GM23338 (cell line): Measurements from ENCODE around the gene ANKH. TPM values are rescaled to one million over a fixed set of nuclear protein-coding genes. Genes with fewer than 3 reads are reported as not detected.
"Not testable (repeated sequence)": the region's sequence is repeated elsewhere in the genome, so short reads cannot be mapped to it uniquely, and the experiment has no call there.

Experiments used
- ATAC-seq: fragments of 200-7000 bp; cut with Tn5 transposase; 3 replicates; pipeline ENCODE4 v1.9.1; 2020
- DNase-seq: peaks from one replicate; pipeline ENCODE4 v3.0.0-alpha.2; 2015; ENCODE audit warnings: low spot score
- H2AFZ ChIP-seq: fragments of 200-600 bp; sonication (generic); 2 replicates; pipeline ENCODE4 v1.8.0; 2016; ENCODE audit warnings: antibody characterized with exemption, mild to moderate bottlenecking, moderate library complexity
- H3F3A ChIP-seq: fragments of 200-600 bp; sonication (generic); replicated peaks from 2 replicates; pipeline ENCODE4 v1.8.0; 2017; ENCODE audit warnings: antibody characterized with exemption, mixed run types, low read depth
- H3K27ac ChIP-seq: fragments of 200-600 bp; sonication (generic); 2 replicates; pipeline ENCODE4 v1.6.1; 2016; ENCODE audit warnings: low read depth
- H3K27me3 ChIP-seq: fragments of 200-600 bp; sonication (generic); 2 replicates; pipeline ENCODE4 v1.8.0; 2016; ENCODE audit warnings: mild to moderate bottlenecking, mixed run types, moderate library complexity; ENCODE audit not compliant: insufficient read depth
- H3K36me3 ChIP-seq: fragments of 200-600 bp; sonication (generic); 2 replicates; pipeline ENCODE4 v1.8.0; 2016; ENCODE audit warnings: mild to moderate bottlenecking; ENCODE audit not compliant: insufficient read depth
- H3K4me1 ChIP-seq: fragments of 200-600 bp; sonication (generic); 2 replicates; pipeline ENCODE4 v1.8.0; 2016; ENCODE audit warnings: mild to moderate bottlenecking, moderate library complexity; ENCODE audit not compliant: insufficient read depth
- H3K4me2 ChIP-seq: fragments of 200-600 bp; sonication (generic); 2 replicates; pipeline ENCODE4 v1.7.1; 2017; ENCODE audit warnings: mixed run types
- H3K4me3 ChIP-seq: fragments of 200-600 bp; sonication (generic); 2 replicates; pipeline ENCODE4 v1.6.1; 2016; ENCODE audit warnings: mixed run types
- H3K79me2 ChIP-seq: fragments of 200-600 bp; sonication (generic); replicated peaks from 2 replicates; pipeline ENCODE4 v1.8.0; 2017; ENCODE audit warnings: mild to moderate bottlenecking; ENCODE audit not compliant: insufficient read depth
- H3K9me2 ChIP-seq: fragments of 200-600 bp; sonication (generic); 2 replicates; pipeline ENCODE4 v1.8.0; 2017; ENCODE audit not compliant: insufficient read depth
- H4K20me1 ChIP-seq: fragments of 200-600 bp; sonication (generic); replicated peaks from 2 replicates; pipeline ENCODE4 v1.8.0; 2017; ENCODE audit warnings: mild to moderate bottlenecking; ENCODE audit not compliant: insufficient read depth
- H3K27ac Mint-ChIP-seq: 2 replicates; pipeline ENCODE4 v1.8.0; 2020; ENCODE audit warnings: inconsistent platforms, mild to moderate bottlenecking, moderate library complexity, mixed read lengths
- H3K27me3 Mint-ChIP-seq: 3 replicates; pipeline ENCODE4 v1.8.0; 2022; ENCODE audit warnings: low read depth, mild to moderate bottlenecking, moderate library complexity, mixed read lengths, inconsistent platforms; ENCODE audit not compliant: insufficient read depth, poor library complexity
- H3K36me3 Mint-ChIP-seq: 3 replicates; pipeline ENCODE4 v1.8.0; 2021; ENCODE audit warnings: low read depth, mild to moderate bottlenecking, inconsistent platforms, moderate library complexity, mixed read lengths
- H3K4me1 Mint-ChIP-seq: 3 replicates; pipeline ENCODE4 v1.8.0; 2020; ENCODE audit warnings: mild to moderate bottlenecking, inconsistent platforms, mixed read lengths
- H3K4me3 Mint-ChIP-seq: 3 replicates; pipeline ENCODE4 v1.8.0; 2021; ENCODE audit warnings: moderate library complexity, mild to moderate bottlenecking, inconsistent platforms, mixed read lengths
- H3K9me3 Mint-ChIP-seq: 3 replicates; pipeline ENCODE4 v1.8.0; 2020; ENCODE audit warnings: moderate library complexity, mild to moderate bottlenecking, inconsistent platforms, mixed read lengths
- CREB1 ChIP-seq: fragments of 250-450 bp; sonication (Bioruptor Pico); IDR thresholded peaks from 2 replicates; pipeline ENCODE4 v1.5.0; 2020; ENCODE audit warnings: low read depth, mild to moderate bottlenecking, moderate library complexity
- ETS1 ChIP-seq: IDR thresholded peaks from 2 replicates; pipeline ENCODE4 v1.6.1; 2016; ENCODE audit warnings: antibody characterized with exemption
- EZH2 ChIP-seq: fragments of 200-600 bp; sonication (generic); IDR thresholded peaks from one replicate; pipeline ENCODE4 v1.8.0; 2017; ENCODE audit warnings: antibody characterized with exemption, mild to moderate bottlenecking, low read depth; ENCODE audit not compliant: unreplicated experiment
- EZH2phosphoT487 ChIP-seq: fragments of 200-600 bp; sonication (generic); IDR thresholded peaks from one replicate; pipeline ENCODE4 v1.8.1; 2018; ENCODE audit warnings: antibody characterized with exemption; ENCODE audit not compliant: unreplicated experiment
- JUNB ChIP-seq: IDR thresholded peaks from one replicate; pipeline ENCODE4 v1.6.1; 2016; ENCODE audit warnings: antibody characterized with exemption; ENCODE audit not compliant: unreplicated experiment
- NANOG ChIP-seq: IDR thresholded peaks from 2 replicates; pipeline ENCODE4 v1.6.1; 2016; ENCODE audit warnings: antibody characterized with exemption, borderline replicate concordance
- POLR2AphosphoS5 ChIP-seq: IDR thresholded peaks from 2 replicates; pipeline ENCODE4 v1.6.1; 2016; ENCODE audit warnings: antibody characterized with exemption, low read depth
- STAT1 ChIP-seq: IDR thresholded peaks from one replicate; pipeline ENCODE4 v1.6.1; 2016; ENCODE audit warnings: antibody characterized with exemption; ENCODE audit not compliant: unreplicated experiment
- ZNF114 ChIP-seq: fragments of 250-450 bp; sonication (Bioruptor Pico); IDR thresholded peaks from 2 replicates; pipeline ENCODE4 v1.5.0; 2020; ENCODE audit warnings: mild to moderate bottlenecking, moderate library complexity
- ZNF331 ChIP-seq: fragments of 250-450 bp; sonication (Bioruptor Pico); IDR thresholded peaks from 2 replicates; pipeline ENCODE4 v1.5.0; 2020; ENCODE audit warnings: low read depth, mild to moderate bottlenecking, moderate library complexity
- polyA plus RNA-seq: library from polyadenylated mRNA; unstranded; fragments of >200 nt; fragmentation: Nextera tagmentation; extraction: Ambion mirVana; gene quantifications from 2 replicates; pipeline ENCODE4 v1.2.1, GENCODE V29; 2016
- total RNA-seq: library from RNA; depleted of rRNA; stranded (reverse); fragments of >200 nt; shearing (Covaris generic); gene quantifications from 2 replicates; pipeline ENCODE4 v1.2.3, GENCODE V29; 2014
- TF ChIP-seq, protein P1 (sequence below): fragments of 250-450 bp; sonication (Bioruptor Pico); IDR thresholded peaks from 2 replicates; pipeline ENCODE4 v1.5.0; 2020; ENCODE audit warnings: mild to moderate bottlenecking, moderate library complexity
- TF ChIP-seq, protein P2 (sequence below), 2 experiments: fragments of 200-600 bp in 1 of 2; sonication (generic) in 1 of 2; conservative IDR thresholded peaks; 2 replicates each; pipeline versions ENCODE4 v1.5.1 to v1.6.1; 2016 to 2017; ENCODE audit warnings: antibody characterized with exemption in 2 of 2, low read depth in 2 of 2, mild to moderate bottlenecking in 2 of 2, moderate library complexity in 1 of 2

The ANKH gene
- total and polyA plus RNA-seq, 2 experiments from 2014 or later: 5.0 to 6.1 TPM

- ATAC-seq, H3K36me3 Mint-ChIP-seq, H3K27me3 Mint-ChIP-seq, H3K4me3 Mint-ChIP-seq, H2AFZ ChIP-seq, H3K4me2 ChIP-seq, H3K9me2 ChIP-seq, H3K9me3 Mint-ChIP-seq, H3K4me1 ChIP-seq, H3K4me3 ChIP-seq, H3K27ac Mint-ChIP-seq, DNase-seq, H3K27ac ChIP-seq, H3F3A ChIP-seq, H3K36me3 ChIP-seq, H3K4me1 Mint-ChIP-seq, H3K79me2 ChIP-seq, H4K20me1 ChIP-seq: not testable (repeated sequence)
- H3K27me3 ChIP-seq: peaks cover 12% of the 10 kb centered on the region
Measured at GRCh38 chr5:14878192-14878591, 6.6 kb upstream of the ANKH start.

- Histone ChIP-seq H3K9me2 (no peaks in the 10 kb centered on the region), H3F3A (no peaks in the 10 kb centered on the region), H3K4me3 (no peak overlapping the region), H3K79me2 (no peaks in the 10 kb centered on the region), H3K27ac (no peak overlapping the region), H4K20me1 (no peaks in the 10 kb centered on the region), H3K4me1 (no peaks in the 10 kb centered on the region), H3K4me2 (no peak overlapping the region), H2AFZ (no peak overlapping the region), H3K36me3 (no peaks in the 10 kb centered on the region), H3K27me3 (peaks cover 22% of the 10 kb centered on the region)
- TF ChIP-seq STAT1: no peak
- TF ChIP-seq JUNB: no peak
- no peak for TF ChIP-seq ETS1
- TF ChIP-seq, protein P1, sequence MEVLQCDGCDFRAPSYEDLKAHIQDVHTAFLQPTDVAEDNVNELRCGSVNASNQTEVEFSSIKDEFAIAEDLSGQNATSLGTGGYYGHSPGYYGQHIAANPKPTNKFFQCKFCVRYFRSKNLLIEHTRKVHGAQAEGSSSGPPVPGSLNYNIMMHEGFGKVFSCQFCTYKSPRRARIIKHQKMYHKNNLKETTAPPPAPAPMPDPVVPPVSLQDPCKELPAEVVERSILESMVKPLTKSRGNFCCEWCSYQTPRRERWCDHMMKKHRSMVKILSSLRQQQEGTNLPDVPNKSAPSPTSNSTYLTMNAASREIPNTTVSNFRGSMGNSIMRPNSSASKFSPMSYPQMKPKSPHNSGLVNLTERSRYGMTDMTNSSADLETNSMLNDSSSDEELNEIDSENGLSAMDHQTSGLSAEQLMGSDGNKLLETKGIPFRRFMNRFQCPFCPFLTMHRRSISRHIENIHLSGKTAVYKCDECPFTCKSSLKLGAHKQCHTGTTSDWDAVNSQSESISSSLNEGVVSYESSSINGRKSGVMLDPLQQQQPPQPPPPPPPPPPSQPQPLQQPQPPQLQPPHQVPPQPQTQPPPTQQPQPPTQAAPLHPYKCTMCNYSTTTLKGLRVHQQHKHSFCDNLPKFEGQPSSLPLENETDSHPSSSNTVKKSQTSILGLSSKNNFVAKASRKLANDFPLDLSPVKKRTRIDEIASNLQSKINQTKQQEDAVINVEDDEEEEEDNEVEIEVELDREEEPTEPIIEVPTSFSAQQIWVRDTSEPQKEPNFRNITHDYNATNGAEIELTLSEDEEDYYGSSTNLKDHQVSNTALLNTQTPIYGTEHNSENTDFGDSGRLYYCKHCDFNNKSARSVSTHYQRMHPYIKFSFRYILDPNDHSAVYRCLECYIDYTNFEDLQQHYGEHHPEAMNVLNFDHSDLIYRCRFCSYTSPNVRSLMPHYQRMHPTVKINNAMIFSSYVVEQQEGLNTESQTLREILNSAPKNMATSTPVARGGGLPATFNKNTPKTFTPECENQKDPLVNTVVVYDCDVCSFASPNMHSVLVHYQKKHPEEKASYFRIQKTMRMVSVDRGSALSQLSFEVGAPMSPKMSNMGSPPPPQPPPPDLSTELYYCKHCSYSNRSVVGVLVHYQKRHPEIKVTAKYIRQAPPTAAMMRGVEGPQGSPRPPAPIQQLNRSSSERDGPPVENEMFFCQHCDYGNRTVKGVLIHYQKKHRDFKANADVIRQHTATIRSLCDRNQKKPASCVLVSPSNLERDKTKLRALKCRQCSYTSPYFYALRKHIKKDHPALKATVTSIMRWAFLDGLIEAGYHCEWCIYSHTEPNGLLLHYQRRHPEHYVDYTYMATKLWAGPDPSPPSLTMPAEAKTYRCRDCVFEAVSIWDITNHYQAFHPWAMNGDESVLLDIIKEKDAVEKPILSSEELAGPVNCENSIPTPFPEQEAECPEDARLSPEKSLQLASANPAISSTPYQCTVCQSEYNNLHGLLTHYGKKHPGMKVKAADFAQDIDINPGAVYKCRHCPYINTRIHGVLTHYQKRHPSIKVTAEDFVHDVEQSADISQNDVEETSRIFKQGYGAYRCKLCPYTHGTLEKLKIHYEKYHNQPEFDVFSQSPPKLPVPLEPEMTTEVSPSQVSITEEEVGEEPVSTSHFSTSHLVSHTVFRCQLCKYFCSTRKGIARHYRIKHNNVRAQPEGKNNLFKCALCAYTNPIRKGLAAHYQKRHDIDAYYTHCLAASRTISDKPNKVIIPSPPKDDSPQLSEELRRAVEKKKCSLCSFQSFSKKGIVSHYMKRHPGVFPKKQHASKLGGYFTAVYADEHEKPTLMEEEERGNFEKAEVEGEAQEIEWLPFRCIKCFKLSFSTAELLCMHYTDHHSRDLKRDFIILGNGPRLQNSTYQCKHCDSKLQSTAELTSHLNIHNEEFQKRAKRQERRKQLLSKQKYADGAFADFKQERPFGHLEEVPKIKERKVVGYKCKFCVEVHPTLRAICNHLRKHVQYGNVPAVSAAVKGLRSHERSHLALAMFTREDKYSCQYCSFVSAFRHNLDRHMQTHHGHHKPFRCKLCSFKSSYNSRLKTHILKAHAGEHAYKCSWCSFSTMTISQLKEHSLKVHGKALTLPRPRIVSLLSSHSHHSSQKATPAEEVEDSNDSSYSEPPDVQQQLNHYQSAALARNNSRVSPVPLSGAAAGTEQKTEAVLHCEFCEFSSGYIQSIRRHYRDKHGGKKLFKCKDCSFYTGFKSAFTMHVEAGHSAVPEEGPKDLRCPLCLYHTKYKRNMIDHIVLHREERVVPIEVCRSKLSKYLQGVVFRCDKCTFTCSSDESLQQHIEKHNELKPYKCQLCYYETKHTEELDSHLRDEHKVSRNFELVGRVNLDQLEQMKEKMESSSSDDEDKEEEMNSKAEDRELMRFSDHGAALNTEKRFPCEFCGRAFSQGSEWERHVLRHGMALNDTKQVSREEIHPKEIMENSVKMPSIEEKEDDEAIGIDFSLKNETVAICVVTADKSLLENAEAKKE: no peak
- TF ChIP-seq, protein P2, sequence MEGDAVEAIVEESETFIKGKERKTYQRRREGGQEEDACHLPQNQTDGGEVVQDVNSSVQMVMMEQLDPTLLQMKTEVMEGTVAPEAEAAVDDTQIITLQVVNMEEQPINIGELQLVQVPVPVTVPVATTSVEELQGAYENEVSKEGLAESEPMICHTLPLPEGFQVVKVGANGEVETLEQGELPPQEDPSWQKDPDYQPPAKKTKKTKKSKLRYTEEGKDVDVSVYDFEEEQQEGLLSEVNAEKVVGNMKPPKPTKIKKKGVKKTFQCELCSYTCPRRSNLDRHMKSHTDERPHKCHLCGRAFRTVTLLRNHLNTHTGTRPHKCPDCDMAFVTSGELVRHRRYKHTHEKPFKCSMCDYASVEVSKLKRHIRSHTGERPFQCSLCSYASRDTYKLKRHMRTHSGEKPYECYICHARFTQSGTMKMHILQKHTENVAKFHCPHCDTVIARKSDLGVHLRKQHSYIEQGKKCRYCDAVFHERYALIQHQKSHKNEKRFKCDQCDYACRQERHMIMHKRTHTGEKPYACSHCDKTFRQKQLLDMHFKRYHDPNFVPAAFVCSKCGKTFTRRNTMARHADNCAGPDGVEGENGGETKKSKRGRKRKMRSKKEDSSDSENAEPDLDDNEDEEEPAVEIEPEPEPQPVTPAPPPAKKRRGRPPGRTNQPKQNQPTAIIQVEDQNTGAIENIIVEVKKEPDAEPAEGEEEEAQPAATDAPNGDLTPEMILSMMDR (conservative IDR thresholded peaks at IDR 0.05; ENCODE audit: low read depth in 2 of 2): no peak
- no peak for TF ChIP-seq EZH2phosphoT487
- no peak for TF ChIP-seq CREB1 (CRISPR knock-in tag)
- no peak for TF ChIP-seq ZNF331 (CRISPR knock-in tag)
- no peak for TF ChIP-seq NANOG
- TF ChIP-seq POLR2AphosphoS5: no peak
- no peak for TF ChIP-seq EZH2
- no peak for TF ChIP-seq ZNF114 (CRISPR knock-in tag)
- H3K9me3 Mint-ChIP-seq: no peaks in the 10 kb centered on the region
- H3K4me1 Mint-ChIP-seq: peaks cover 3% of the 10 kb centered on the region; the same call in 2 of the 3 replicates
- no peaks in the 10 kb centered on the region for H3K36me3 Mint-ChIP-seq
- no peak overlapping the region for H3K27ac Mint-ChIP-seq
- H3K4me3 Mint-ChIP-seq: no peak overlapping the region
- ATAC-seq: no peak
- peaks cover 13% of the 10 kb centered on the region for H3K27me3 Mint-ChIP-seq
- no peak for DNase-seq
Measured at GRCh38 chr5:14876095-14876494, 4.5 kb upstream of the ANKH start.
